Renal pelvis (tissue), 4 donors: ENCODE data around the gene CCR4. TPM values are rescaled to one million over a fixed set of nuclear protein-coding genes. Genes with fewer than 3 reads are reported as not detected.
"Not testable (repeated sequence)": the region's sequence is repeated elsewhere in the genome, so short reads cannot be mapped to it uniquely, and the experiment has no call there.

Source experiments
- DNase-seq: peaks from one replicate; pipeline ENCODE4 v3.0.0-alpha.2; 2013
- polyA plus RNA-seq, 3 donors: library from polyadenylated mRNA; unstranded; fragments of 120-200 nt; gene quantifications; one replicate each; pipeline ENCODE4 v1.2.1, GENCODE V29; 2013; ENCODE audit not compliant: insufficient read length in 3 of 3

Gene CCR4
- polyA plus RNA-seq, 3 donors = 0.14 to 0.28 (median 0.16) TPM

GRCh38 chr3:32978331-32978730, 26.9 kb downstream of the CCR4 start:
- DNase-seq = no peak

GRCh38 chr3:32983124-32983523, 31.7 kb downstream of the CCR4 start:
- no peak for DNase-seq

- DNase-seq = not testable (repeated sequence)
These were observed 33.5 kb downstream of the CCR4 start for GRCh38 chr3:32984918-32985317.

- DNase-seq = no peak
These were observed 37.7 kb downstream of the CCR4 start for GRCh38 chr3:32989171-32989570.

GRCh38 chr3:32990116-32990515, 38.7 kb downstream of the CCR4 start:
- no peak for DNase-seq

GRCh38 chr3:32991781-32992180, 40.3 kb downstream of the CCR4 start:
- no peak for DNase-seq

- no peak for DNase-seq
These were observed 40.9 kb downstream of the CCR4 start for GRCh38 chr3:32992310-32992686.

GRCh38 chr3:32994045-32994444, 42.6 kb downstream of the CCR4 start:
- DNase-seq = no peak

- DNase-seq = no peak
These were observed 43.7 kb downstream of the CCR4 start for GRCh38 chr3:32995098-32995497.

- no peak for DNase-seq
These were observed 44.8 kb downstream of the CCR4 start for GRCh38 chr3:32996048-32996754.

GRCh38 chr3:32996755-32997091, 45.3 kb downstream of the CCR4 start:
- no peak for DNase-seq

GRCh38 chr3:32998631-32999451, 47.4 kb downstream of the CCR4 start:
- no peak for DNase-seq

GRCh38 chr3:33000691-33001385, 49.4 kb downstream of the CCR4 start:
- DNase-seq = no peak

GRCh38 chr3:33001889-33002288, 50.4 kb downstream of the CCR4 start:
- DNase-seq = no peak

GRCh38 chr3:33003308-33003707, 51.9 kb downstream of the CCR4 start:
- DNase-seq = no peak

GRCh38 chr3:33004205-33004604, 52.8 kb downstream of the CCR4 start:
- no peak for DNase-seq

GRCh38 chr3:33004961-33005360, 53.5 kb downstream of the CCR4 start:
- no peak for DNase-seq

Other genes starting within 250 kb of the CCR4 start
- 1 to 10 TPM; 6.6 to 9.4 (median 8.9) TPM for gene TRIM71, start 133.6 kb upstream of the CCR4 start, polyA plus RNA-seq
- 10 to 100 TPM; 92.4 to 97.3 (median 96.1) TPM for gene GLB1, start 145.5 kb downstream of the CCR4 start, polyA plus RNA-seq
- gene TMPPE, start 145.5 kb downstream of the CCR4 start, polyA plus RNA-seq = 1 to 10 TPM; 1.5 to 3.0 (median 2.5) TPM
- gene CRTAP, start 162.4 kb downstream of the CCR4 start, polyA plus RNA-seq = 100 to 1,000 TPM; 148 to 186 (median 157) TPM